Measurements from ENCODE around the gene SDK2. TPM values are rescaled to one million over a fixed set of nuclear protein-coding genes. Genes with fewer than 3 reads are reported as not detected.

Gene SDK2
- polyA plus RNA-seq, 3 donors = 0.01 TPM; not detected in 2

DNA sequence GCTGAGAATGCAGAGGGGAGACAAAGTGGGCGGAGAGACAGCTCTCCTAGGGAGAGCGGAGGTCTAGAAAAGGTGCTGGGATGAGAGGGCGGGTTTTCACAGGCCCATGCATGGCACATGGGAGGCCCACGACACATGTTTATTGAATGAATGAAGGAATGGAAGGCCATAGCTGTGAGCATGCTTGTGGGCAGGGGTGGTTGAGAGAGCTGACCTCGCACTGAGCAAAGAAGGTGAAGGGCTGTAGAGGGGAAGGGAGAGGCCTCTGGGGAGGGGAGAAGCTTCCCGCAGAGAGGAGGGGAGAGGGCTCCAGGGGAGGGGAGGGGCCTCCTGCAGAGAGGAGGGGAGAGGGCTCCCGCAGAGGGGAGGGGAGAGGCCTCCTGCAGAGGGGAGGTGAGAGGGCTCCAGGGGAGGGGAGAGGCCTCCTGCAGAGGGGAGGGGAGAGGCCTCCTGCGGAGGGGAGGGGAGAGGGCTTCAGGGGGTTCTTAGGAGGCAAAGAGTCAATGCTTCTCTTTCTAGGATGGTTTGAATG, 27.3 kb downstream of the SDK2 start:
- H3K9ac ChIP-seq (ENCODE audit: insufficient read depth, low read length, poor library complexity, severe bottlenecking) = no peak overlapping the region
- H3K4me3 Mint-ChIP-seq = no peak overlapping the region
- no peaks in the 10 kb centered on the region for H3K27me3 ChIP-seq (ENCODE audit: control insufficient read depth in 2 of 2, insufficient read depth in 2 of 2, low read length in 2 of 2)
- no peak overlapping the region for H3K27ac Mint-ChIP-seq
- peaks cover 0 to 4% of the 10 kb centered on the region in 2 donors for H3K9me3 ChIP-seq (replicated peaks in 1 of 2; ENCODE audit: control insufficient read depth in 1 of 2, insufficient read depth in 1 of 2, low read length in 2 of 2)
- no peak overlapping the region for H2AFZ ChIP-seq (ENCODE audit: insufficient read depth, low read depth, low read length, poor library complexity, severe bottlenecking)
- H3K79me2 ChIP-seq (ENCODE audit: insufficient read depth, low read length) = no peaks in the 10 kb centered on the region
- peaks cover 4% of the 10 kb centered on the region for H3K4me1 Mint-ChIP-seq
- H3K4me1 ChIP-seq (ENCODE audit: control insufficient read depth in 1 of 2, insufficient read depth in 2 of 2, low read length in 2 of 2) = no peaks in the 10 kb centered on the region
- H3K4me2 ChIP-seq (replicated peaks; ENCODE audit: extremely low read depth, low read length, poor library complexity, severe bottlenecking) = no peak overlapping the region
- H3K4me3 ChIP-seq (replicated peaks in 1 of 3; ENCODE audit: low read depth in 2 of 3, low read length in 3 of 3) = no peak overlapping the region
- peaks cover 0 to 11% (median 8%) of the 10 kb centered on the region in 7 donors for H3K9me3 Mint-ChIP-seq
- no peaks in the 10 kb centered on the region for H3K36me3 Mint-ChIP-seq
- DNase-seq = no peak
- H3K27me3 Mint-ChIP-seq (ENCODE audit: low read depth in 3 of 3) = peaks cover 0 to 10% (median 0%) of the 10 kb centered on the region in 3 donors
- 77% methylated on average over 6 of the region's 8 CpGs for WGBS (ENCODE audit: insufficient coverage)
- H4K20me1 ChIP-seq (ENCODE audit: insufficient read depth, low read length) = no peaks in the 10 kb centered on the region
- intact Hi-C loops (cut with micrococcal nuclease) = no loop called here
- TF ChIP-seq, protein P1, sequence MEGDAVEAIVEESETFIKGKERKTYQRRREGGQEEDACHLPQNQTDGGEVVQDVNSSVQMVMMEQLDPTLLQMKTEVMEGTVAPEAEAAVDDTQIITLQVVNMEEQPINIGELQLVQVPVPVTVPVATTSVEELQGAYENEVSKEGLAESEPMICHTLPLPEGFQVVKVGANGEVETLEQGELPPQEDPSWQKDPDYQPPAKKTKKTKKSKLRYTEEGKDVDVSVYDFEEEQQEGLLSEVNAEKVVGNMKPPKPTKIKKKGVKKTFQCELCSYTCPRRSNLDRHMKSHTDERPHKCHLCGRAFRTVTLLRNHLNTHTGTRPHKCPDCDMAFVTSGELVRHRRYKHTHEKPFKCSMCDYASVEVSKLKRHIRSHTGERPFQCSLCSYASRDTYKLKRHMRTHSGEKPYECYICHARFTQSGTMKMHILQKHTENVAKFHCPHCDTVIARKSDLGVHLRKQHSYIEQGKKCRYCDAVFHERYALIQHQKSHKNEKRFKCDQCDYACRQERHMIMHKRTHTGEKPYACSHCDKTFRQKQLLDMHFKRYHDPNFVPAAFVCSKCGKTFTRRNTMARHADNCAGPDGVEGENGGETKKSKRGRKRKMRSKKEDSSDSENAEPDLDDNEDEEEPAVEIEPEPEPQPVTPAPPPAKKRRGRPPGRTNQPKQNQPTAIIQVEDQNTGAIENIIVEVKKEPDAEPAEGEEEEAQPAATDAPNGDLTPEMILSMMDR (IDR thresholded peaks at IDR 0.05) = no peak
- no peak overlapping the region for H3K27ac ChIP-seq (ENCODE audit: low read depth in 1 of 2, low read length in 2 of 2)
- H3K36me3 ChIP-seq (replicated peaks in 1 of 2; ENCODE audit: control insufficient read depth in 1 of 2, insufficient read depth in 2 of 2, low read length in 2 of 2) = no peaks in the 10 kb centered on the region

DNA sequence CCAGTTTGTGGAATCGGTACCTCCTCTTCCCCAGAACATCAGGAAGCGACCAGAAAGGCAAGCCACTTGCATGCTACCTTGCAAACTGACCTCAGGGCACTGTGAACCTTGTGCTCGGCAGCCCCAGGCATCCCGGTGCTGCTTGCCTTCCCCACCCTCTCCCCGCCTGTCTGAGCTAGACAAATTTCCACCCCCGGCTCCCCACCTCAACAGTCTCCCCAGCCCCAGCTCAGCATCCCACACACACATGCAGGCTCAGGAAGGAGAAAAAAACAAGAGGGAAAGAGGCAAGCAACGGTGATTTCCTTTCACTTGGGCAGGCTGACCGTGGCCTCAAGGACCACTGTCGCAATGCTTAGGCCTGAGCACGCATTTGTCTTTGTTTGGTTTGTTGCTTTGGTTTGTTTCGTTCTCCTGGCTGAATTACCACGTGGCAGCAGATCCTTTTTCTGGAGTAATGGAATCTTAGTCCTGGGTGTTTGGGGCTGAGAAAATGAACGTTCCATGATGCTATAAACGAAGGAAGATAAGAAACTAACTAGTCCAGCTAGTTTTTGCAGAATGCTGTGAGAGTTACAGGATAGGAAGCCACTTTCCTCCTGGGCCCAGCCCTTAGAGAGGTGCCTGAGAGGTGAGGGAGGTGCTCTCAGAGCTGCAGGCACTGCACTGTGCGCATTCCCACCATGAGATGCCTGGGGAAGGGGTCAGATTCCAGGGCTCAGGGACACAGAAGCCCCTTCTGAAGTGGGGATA, 27.9 kb downstream of the SDK2 start:
- Histone ChIP-seq H3K9me3 (replicated peaks in 1 of 2; ENCODE audit: control insufficient read depth in 1 of 2, insufficient read depth in 1 of 2, low read length in 2 of 2) (peaks cover 0 to 4% of the 10 kb centered on the region in 2 donors), H3K36me3 (replicated peaks in 1 of 2; ENCODE audit: control insufficient read depth in 1 of 2, insufficient read depth in 2 of 2, low read length in 2 of 2) (no peaks in the 10 kb centered on the region), H2AFZ (ENCODE audit: insufficient read depth, low read depth, low read length, poor library complexity, severe bottlenecking) (no peak overlapping the region), H3K27ac (ENCODE audit: low read depth in 1 of 2, low read length in 2 of 2) (no peak overlapping the region), H3K27me3 (ENCODE audit: control insufficient read depth in 2 of 2, insufficient read depth in 2 of 2, low read length in 2 of 2) (no peaks in the 10 kb centered on the region), H3K4me2 (replicated peaks; ENCODE audit: extremely low read depth, low read length, poor library complexity, severe bottlenecking) (no peak overlapping the region), H3K9ac (ENCODE audit: insufficient read depth, low read length, poor library complexity, severe bottlenecking) (no peak overlapping the region), H3K79me2 (ENCODE audit: insufficient read depth, low read length) (no peaks in the 10 kb centered on the region), H3K4me1 (ENCODE audit: control insufficient read depth in 1 of 2, insufficient read depth in 2 of 2, low read length in 2 of 2) (no peaks in the 10 kb centered on the region), H3K4me3 (replicated peaks in 1 of 3; ENCODE audit: low read depth in 2 of 3, low read length in 3 of 3) (no peak overlapping the region), H4K20me1 (ENCODE audit: insufficient read depth, low read length) (no peaks in the 10 kb centered on the region)
- Mint-ChIP-seq H3K4me3 (no peak overlapping the region), H3K9me3 (peaks cover 0 to 11% (median 6%) of the 10 kb centered on the region in 7 donors), H3K36me3 (no peaks in the 10 kb centered on the region), H3K27me3 (ENCODE audit: low read depth in 3 of 3) (peaks cover 0 to 10% (median 0%) of the 10 kb centered on the region in 3 donors), H3K27ac (peak overlapping the region in 1 of 7 donors; percentile 1), H3K4me1 (peaks cover 4% of the 10 kb centered on the region)
- intact Hi-C loops (cut with micrococcal nuclease) = no loop called here
- no peak for DNase-seq
- 34% methylated on average over 11 of the region's 15 CpGs for WGBS (ENCODE audit: insufficient coverage)
- TF ChIP-seq, protein P1 (IDR thresholded peaks at IDR 0.05) = no peak
